ENCODE results near the gene CRELD2. TPM values are rescaled to one million over a fixed set of nuclear protein-coding genes. Genes with fewer than 3 reads are reported as not detected.

Gene CRELD2
- total and polyA plus RNA-seq, 2 experiments from 2014 or later = 35.7 to 47.7 TPM

- no peak for TF ChIP-seq ZNF462 (CRISPR knock-in tag; IDR thresholded peaks at IDR 0.05)
- no peak for TF ChIP-seq ETS1 (IDR thresholded peaks at IDR 0.05)
- no peak for TF ChIP-seq REST (IDR thresholded peaks at IDR 0.05; ENCODE audit: unreplicated experiment)
- no peak for TF ChIP-seq CREB1 (CRISPR knock-in tag; IDR thresholded peaks at IDR 0.05; ENCODE audit: low read depth)
- TF ChIP-seq POLR2AphosphoS5 (IDR thresholded peaks at IDR 0.05; ENCODE audit: low read depth) = no peak
- TF ChIP-seq JUNB (IDR thresholded peaks at IDR 0.05; ENCODE audit: unreplicated experiment) = no peak
- TF ChIP-seq EZH2 (IDR thresholded peaks at IDR 0.05; ENCODE audit: low read depth, unreplicated experiment) = no peak
Measured at GRCh38 chr22:49913026-49913425, 5.4 kb upstream of the CRELD2 start (continued).

Data from GM23338 (cell line).